ENCODE measurements around the gene OR10R2.
A peak's percentile ranks its signal among the peaks of the same experiment; 100 is the strongest.

OR10R2 gene

GRCh38 chr1:158493054-158493453 is 21.0 kb downstream of the OR10R2 start:
- no peak for TF ChIP-seq OSR1 (CRISPR knock-in tag; IDR thresholded peaks at IDR 0.05)
- no peak for TF ChIP-seq PPARA (CRISPR knock-in tag; IDR thresholded peaks at IDR 0.05; ENCODE audit: borderline replicate concordance)
- TF ChIP-seq ZNF565 (CRISPR knock-in tag; conservative IDR thresholded peaks at IDR 0.05; ENCODE audit: low read depth), result no peak
- TF ChIP-seq BACH2 (CRISPR knock-in tag; IDR thresholded peaks at IDR 0.05; ENCODE audit: borderline replicate concordance), result no peak
- TF ChIP-seq ARNTL (CRISPR knock-in tag; IDR thresholded peaks at IDR 0.05; ENCODE audit: borderline replicate concordance, low read depth), result no peak
- TF ChIP-seq ZNF70 (CRISPR knock-in tag; IDR thresholded peaks at IDR 0.05), result no peak
- TF ChIP-seq RARB (CRISPR knock-in tag; IDR thresholded peaks at IDR 0.05), result no peak
- no peak for TF ChIP-seq TCF4 (CRISPR knock-in tag; IDR thresholded peaks at IDR 0.05; ENCODE audit: borderline replicate concordance)
- TF ChIP-seq ZC3H10 (CRISPR knock-in tag; IDR thresholded peaks at IDR 0.05), result no peak
- no peak for TF ChIP-seq ZFP30 (CRISPR knock-in tag; IDR thresholded peaks at IDR 0.05)
- no peak for TF ChIP-seq ESRRG (CRISPR knock-in tag; IDR thresholded peaks at IDR 0.05)
- no peak for TF ChIP-seq ZFP3 (CRISPR knock-in tag; IDR thresholded peaks at IDR 0.05)
- TF ChIP-seq, protein P1, sequence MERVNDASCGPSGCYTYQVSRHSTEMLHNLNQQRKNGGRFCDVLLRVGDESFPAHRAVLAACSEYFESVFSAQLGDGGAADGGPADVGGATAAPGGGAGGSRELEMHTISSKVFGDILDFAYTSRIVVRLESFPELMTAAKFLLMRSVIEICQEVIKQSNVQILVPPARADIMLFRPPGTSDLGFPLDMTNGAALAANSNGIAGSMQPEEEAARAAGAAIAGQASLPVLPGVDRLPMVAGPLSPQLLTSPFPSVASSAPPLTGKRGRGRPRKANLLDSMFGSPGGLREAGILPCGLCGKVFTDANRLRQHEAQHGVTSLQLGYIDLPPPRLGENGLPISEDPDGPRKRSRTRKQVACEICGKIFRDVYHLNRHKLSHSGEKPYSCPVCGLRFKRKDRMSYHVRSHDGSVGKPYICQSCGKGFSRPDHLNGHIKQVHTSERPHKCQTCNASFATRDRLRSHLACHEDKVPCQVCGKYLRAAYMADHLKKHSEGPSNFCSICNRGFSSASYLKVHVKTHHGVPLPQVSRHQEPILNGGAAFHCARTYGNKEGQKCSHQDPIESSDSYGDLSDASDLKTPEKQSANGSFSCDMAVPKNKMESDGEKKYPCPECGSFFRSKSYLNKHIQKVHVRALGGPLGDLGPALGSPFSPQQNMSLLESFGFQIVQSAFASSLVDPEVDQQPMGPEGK (CRISPR knock-in tag; IDR thresholded peaks at IDR 0.05; ENCODE audit: borderline replicate concordance), result no peak
- no peak for TF ChIP-seq CREB5 (CRISPR knock-in tag; IDR thresholded peaks at IDR 0.05; ENCODE audit: low read depth)
- TF ChIP-seq GLIS3 (CRISPR knock-in tag; IDR thresholded peaks at IDR 0.05), result no peak
- ATAC-seq, result no peak

GRCh38 chr1:158494796-158495195 is 22.8 kb downstream of the OR10R2 start:
- ATAC-seq, result no peak
- TF ChIP-seq ISL1 (CRISPR knock-in tag; IDR thresholded peaks at IDR 0.05) (no peak), ZC3H10 (CRISPR knock-in tag; IDR thresholded peaks at IDR 0.05) (no peak), RARB (CRISPR knock-in tag; IDR thresholded peaks at IDR 0.05) (no peak), ESRRG (CRISPR knock-in tag; IDR thresholded peaks at IDR 0.05) (no peak), SNAI2 (CRISPR knock-in tag; IDR thresholded peaks at IDR 0.05) (no peak), BACH2 (CRISPR knock-in tag; IDR thresholded peaks at IDR 0.05; ENCODE audit: borderline replicate concordance) (no peak), TCF4 (CRISPR knock-in tag; IDR thresholded peaks at IDR 0.05; ENCODE audit: borderline replicate concordance) (no peak), ZFP30 (CRISPR knock-in tag; IDR thresholded peaks at IDR 0.05) (no peak), PPARA (CRISPR knock-in tag; IDR thresholded peaks at IDR 0.05; ENCODE audit: borderline replicate concordance) (no peak), ZNF565 (CRISPR knock-in tag; conservative IDR thresholded peaks at IDR 0.05; ENCODE audit: low read depth) (no peak)
- TF ChIP-seq, protein P1 (CRISPR knock-in tag; IDR thresholded peaks at IDR 0.05; ENCODE audit: borderline replicate concordance), result no peak

GRCh38 chr1:158496374-158496773 is 24.4 kb downstream of the OR10R2 start:
- no peak for TF ChIP-seq RARB (CRISPR knock-in tag; IDR thresholded peaks at IDR 0.05)
- TF ChIP-seq BACH2 (CRISPR knock-in tag; IDR thresholded peaks at IDR 0.05; ENCODE audit: borderline replicate concordance), result no peak
- TF ChIP-seq SNAI2 (CRISPR knock-in tag; IDR thresholded peaks at IDR 0.05), result no peak
- no peak for TF ChIP-seq ZC3H10 (CRISPR knock-in tag; IDR thresholded peaks at IDR 0.05)
- no peak for TF ChIP-seq CREB5 (CRISPR knock-in tag; IDR thresholded peaks at IDR 0.05; ENCODE audit: low read depth)
- no peak for TF ChIP-seq ZNF70 (CRISPR knock-in tag; IDR thresholded peaks at IDR 0.05)
- no peak for TF ChIP-seq TOX (CRISPR knock-in tag; IDR thresholded peaks at IDR 0.05; ENCODE audit: borderline replicate concordance)
- TF ChIP-seq ZFP30 (CRISPR knock-in tag; IDR thresholded peaks at IDR 0.05), result no peak
- no peak for TF ChIP-seq ARNTL (CRISPR knock-in tag; IDR thresholded peaks at IDR 0.05; ENCODE audit: borderline replicate concordance, low read depth)
- no peak for TF ChIP-seq ZNF565 (CRISPR knock-in tag; conservative IDR thresholded peaks at IDR 0.05; ENCODE audit: low read depth)
- TF ChIP-seq ZFP3 (CRISPR knock-in tag; IDR thresholded peaks at IDR 0.05), result no peak
- no peak for TF ChIP-seq ESRRG (CRISPR knock-in tag; IDR thresholded peaks at IDR 0.05)
- TF ChIP-seq, protein P2, sequence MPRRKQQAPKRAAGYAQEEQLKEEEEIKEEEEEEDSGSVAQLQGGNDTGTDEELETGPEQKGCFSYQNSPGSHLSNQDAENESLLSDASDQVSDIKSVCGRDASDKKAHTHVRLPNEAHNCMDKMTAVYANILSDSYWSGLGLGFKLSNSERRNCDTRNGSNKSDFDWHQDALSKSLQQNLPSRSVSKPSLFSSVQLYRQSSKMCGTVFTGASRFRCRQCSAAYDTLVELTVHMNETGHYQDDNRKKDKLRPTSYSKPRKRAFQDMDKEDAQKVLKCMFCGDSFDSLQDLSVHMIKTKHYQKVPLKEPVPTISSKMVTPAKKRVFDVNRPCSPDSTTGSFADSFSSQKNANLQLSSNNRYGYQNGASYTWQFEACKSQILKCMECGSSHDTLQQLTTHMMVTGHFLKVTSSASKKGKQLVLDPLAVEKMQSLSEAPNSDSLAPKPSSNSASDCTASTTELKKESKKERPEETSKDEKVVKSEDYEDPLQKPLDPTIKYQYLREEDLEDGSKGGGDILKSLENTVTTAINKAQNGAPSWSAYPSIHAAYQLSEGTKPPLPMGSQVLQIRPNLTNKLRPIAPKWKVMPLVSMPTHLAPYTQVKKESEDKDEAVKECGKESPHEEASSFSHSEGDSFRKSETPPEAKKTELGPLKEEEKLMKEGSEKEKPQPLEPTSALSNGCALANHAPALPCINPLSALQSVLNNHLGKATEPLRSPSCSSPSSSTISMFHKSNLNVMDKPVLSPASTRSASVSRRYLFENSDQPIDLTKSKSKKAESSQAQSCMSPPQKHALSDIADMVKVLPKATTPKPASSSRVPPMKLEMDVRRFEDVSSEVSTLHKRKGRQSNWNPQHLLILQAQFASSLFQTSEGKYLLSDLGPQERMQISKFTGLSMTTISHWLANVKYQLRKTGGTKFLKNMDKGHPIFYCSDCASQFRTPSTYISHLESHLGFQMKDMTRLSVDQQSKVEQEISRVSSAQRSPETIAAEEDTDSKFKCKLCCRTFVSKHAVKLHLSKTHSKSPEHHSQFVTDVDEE (CRISPR knock-in tag; IDR thresholded peaks at IDR 0.05), result no peak
- TF ChIP-seq, protein P3, sequence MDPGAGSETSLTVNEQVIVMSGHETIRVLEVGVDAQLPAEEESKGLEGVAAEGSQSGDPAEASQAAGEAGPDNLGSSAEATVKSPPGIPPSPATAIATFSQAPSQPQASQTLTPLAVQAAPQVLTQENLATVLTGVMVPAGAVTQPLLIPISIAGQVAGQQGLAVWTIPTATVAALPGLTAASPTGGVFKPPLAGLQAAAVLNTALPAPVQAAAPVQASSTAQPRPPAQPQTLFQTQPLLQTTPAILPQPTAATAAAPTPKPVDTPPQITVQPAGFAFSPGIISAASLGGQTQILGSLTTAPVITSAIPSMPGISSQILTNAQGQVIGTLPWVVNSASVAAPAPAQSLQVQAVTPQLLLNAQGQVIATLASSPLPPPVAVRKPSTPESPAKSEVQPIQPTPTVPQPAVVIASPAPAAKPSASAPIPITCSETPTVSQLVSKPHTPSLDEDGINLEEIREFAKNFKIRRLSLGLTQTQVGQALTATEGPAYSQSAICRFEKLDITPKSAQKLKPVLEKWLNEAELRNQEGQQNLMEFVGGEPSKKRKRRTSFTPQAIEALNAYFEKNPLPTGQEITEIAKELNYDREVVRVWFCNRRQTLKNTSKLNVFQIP (CRISPR knock-in tag; IDR thresholded peaks at IDR 0.05; ENCODE audit: borderline replicate concordance, low read depth), result no peak
- no peak for TF ChIP-seq PPARA (CRISPR knock-in tag; IDR thresholded peaks at IDR 0.05; ENCODE audit: borderline replicate concordance)
- no peak for TF ChIP-seq CSRNP3 (CRISPR knock-in tag; IDR thresholded peaks at IDR 0.05)
- no peak for TF ChIP-seq ZNF8 (CRISPR knock-in tag; IDR thresholded peaks at IDR 0.05)
- TF ChIP-seq GLIS3 (CRISPR knock-in tag; IDR thresholded peaks at IDR 0.05), result no peak
- TF ChIP-seq ISL1 (CRISPR knock-in tag; IDR thresholded peaks at IDR 0.05), result no peak
- TF ChIP-seq TCF4 (CRISPR knock-in tag; IDR thresholded peaks at IDR 0.05; ENCODE audit: borderline replicate concordance), result no peak
- peak; percentile 72 for ATAC-seq

Measured in SK-N-SH treated with all-trans-retinoic acid at 6 μM for 48 hours (cell line).